NCI-H2171 treated with DMSO at 0.1 percent for 48 hours (cell line): ENCODE data around the gene GPR61.

ENCODE experiments used
- DNase-seq: peaks from one replicate; lab custom pipeline; 2025; lab: John Stamatoyannopoulos, UW

The GPR61 gene

GRCh38 chr1:109508873-109509175 is 30.8 kb upstream of the GPR61 start:
- no peak for DNase-seq

- DNase-seq, result peak; percentile 53
These were observed 30.2 kb upstream of the GPR61 start, which contains the start of gene AMIGO1 for GRCh38 chr1:109509176-109510134. Gene AMIGO1, minus strand, starts transcription at chr1:109509727. Its CDS starts 815 bp downstream, at chr1:109508912.

GRCh38 chr1:109513110-109513710 is 26.5 kb upstream of the GPR61 start:
- no peak for DNase-seq

GRCh38 chr1:109514846-109515245 is 24.8 kb upstream of the GPR61 start:
- no peak for DNase-seq

GRCh38 chr1:109516872-109517271 is 22.8 kb upstream of the GPR61 start:
- peak; percentile 41 for DNase-seq

- DNase-seq, result no peak
These were observed 22.3 kb upstream of the GPR61 start for GRCh38 chr1:109517337-109517736.

GRCh38 chr1:109521002-109521951 is 18.4 kb upstream of the GPR61 start:
- DNase-seq, result peak; percentile 15

- DNase-seq, result no peak
These were observed 17.6 kb upstream of the GPR61 start for GRCh38 chr1:109522026-109522425.

- no peak for DNase-seq
These were observed 16.0 kb upstream of the GPR61 start for GRCh38 chr1:109523706-109524105.

- no peak for DNase-seq
These were observed 12.4 kb upstream of the GPR61 start for GRCh38 chr1:109527098-109527811.

GRCh38 chr1:109527846-109528695 is 11.6 kb upstream of the GPR61 start:
- peak; percentile 75 for DNase-seq

- DNase-seq, result no peak
These were observed 11.0 kb upstream of the GPR61 start for GRCh38 chr1:109528712-109529111.

GRCh38 chr1:109529881-109530456 is 9.7 kb upstream of the GPR61 start:
- DNase-seq, result peak; percentile 98

GRCh38 chr1:109530457-109531087 is 9.1 kb upstream of the GPR61 start:
- DNase-seq, result peak; percentile 98

- no peak for DNase-seq
These were observed 8.3 kb upstream of the GPR61 start for GRCh38 chr1:109531380-109531779.

- no peak for DNase-seq
These were observed 7.8 kb upstream of the GPR61 start for GRCh38 chr1:109531826-109532364.

GRCh38 chr1:109532365-109533136 is 7.1 kb upstream of the GPR61 start:
- DNase-seq, result peak; percentile 78

GRCh38 chr1:109534307-109534858 is 5.3 kb upstream of the GPR61 start:
- no peak for DNase-seq
